Bronchial epithelial cell (primary cell): Measurements from ENCODE around the gene ROR2. TPM values are rescaled to one million over a fixed set of nuclear protein-coding genes. Genes with fewer than 3 reads are reported as not detected.

Experiments used
- DNase-seq: peaks from one replicate; pipeline ENCODE4 v3.0.0-alpha.2; 2010; ENCODE audit warnings: low read depth
- FAIRE-seq: peaks from 2 replicates; lab custom pipeline; 2011; peaks lifted over from hg19 to GRCh38; lab: Jason Lieb, UNC
- H3K27me3 ChIP-seq: 2 replicates; pipeline ENCODE4 v1.5.1; 2011; ENCODE audit warnings: low read length; ENCODE audit not compliant: control insufficient read depth, insufficient read depth
- H3K36me3 ChIP-seq: 2 replicates; pipeline ENCODE4 v1.5.1; 2011; ENCODE audit warnings: low read length; ENCODE audit not compliant: control insufficient read depth, insufficient read depth
- H3K4me3 ChIP-seq: 2 replicates; pipeline ENCODE4 v1.5.1; 2011; ENCODE audit warnings: mild to moderate bottlenecking, low read depth, low read length, control low read depth
- CTCF ChIP-seq: IDR thresholded peaks from 2 replicates; pipeline ENCODE4 v1.5.1; 2011; ENCODE audit warnings: mild to moderate bottlenecking, moderate library complexity, low read length, control low read depth, inconsistent platforms; ENCODE audit not compliant: insufficient read depth, severe bottlenecking
- total RNA-seq: library from RNA; depleted of rRNA; stranded (reverse); fragments of >200 nt; gene quantifications from 2 replicates; pipeline ENCODE4 v1.2.1, GENCODE V29; 2014

ROR2 gene
- total RNA-seq, 1 donor from 2014 or later: 0.26 TPM

GRCh38 chr9:91840469-91840868 lies 109.6 kb downstream of the ROR2 start:
- DNase-seq (no peak), FAIRE-seq (no peak)
- H3K27me3 ChIP-seq: peaks cover 9% of the 10 kb centered on the region
- no peak for TF ChIP-seq CTCF
- no peaks in the 10 kb centered on the region for H3K36me3 ChIP-seq
- no peak overlapping the region for H3K4me3 ChIP-seq

- no peak for FAIRE-seq
Measured at GRCh38 chr9:91839926-91840465, 110.0 kb downstream of the ROR2 start.

GRCh38 chr9:91837981-91838731 lies 111.9 kb downstream of the ROR2 start:
- DNase-seq: peak; percentile 89
- no peak overlapping the region for H3K4me3 ChIP-seq
- H3K36me3 ChIP-seq: no peaks in the 10 kb centered on the region
- H3K27me3 ChIP-seq: peaks cover 9% of the 10 kb centered on the region
- TF ChIP-seq CTCF: no peak
- FAIRE-seq: no peak

More at GRCh38 chr9:91839926-91840465, 110.0 kb downstream of the ROR2 start:
- DNase-seq: no peak
- Histone ChIP-seq H3K27me3 (peaks cover 9% of the 10 kb centered on the region), H3K36me3 (no peaks in the 10 kb centered on the region), H3K4me3 (no peak overlapping the region)
- no peak for TF ChIP-seq CTCF

- no peak for FAIRE-seq
Measured at GRCh38 chr9:91836515-91836914, 113.5 kb downstream of the ROR2 start.

GRCh38 chr9:91835632-91836031 lies 114.4 kb downstream of the ROR2 start:
- FAIRE-seq: no peak
- no peak for TF ChIP-seq CTCF

More at GRCh38 chr9:91836515-91836914, 113.5 kb downstream of the ROR2 start:
- Histone ChIP-seq H3K36me3 (no peaks in the 10 kb centered on the region), H3K27me3 (peaks cover 9% of the 10 kb centered on the region), H3K4me3 (no peak overlapping the region)
- no peak for TF ChIP-seq CTCF
- DNase-seq: no peak

More at GRCh38 chr9:91835632-91836031, 114.4 kb downstream of the ROR2 start:
- no peaks in the 10 kb centered on the region for H3K36me3 ChIP-seq
- no peak for DNase-seq
- H3K4me3 ChIP-seq: no peak overlapping the region
- peaks cover 9% of the 10 kb centered on the region for H3K27me3 ChIP-seq
